Measurements from ENCODE around the gene RCSD1.

Gene RCSD1

GRCh38 chr1:167661527-167662426, 31.7 kb downstream of the RCSD1 start:
- POLR2A ChIA-PET: no interaction called here
- no peak for DNase-seq (ENCODE audit: extremely low spot score)
- CTCF ChIA-PET: interaction anchor here (0.7 to 2.8 kb wide), 4 partner anchors 8 to 62 kb away, joined by 3 to 15 read pairs (median 6); no protein-coding TSS in a partner anchor
- no peak for TF ChIP-seq CTCF (IDR thresholded peaks at IDR 0.05; ENCODE audit: control extremely low read depth, extremely low read depth, low read depth, missing control alignments)

GRCh38 chr1:167663002-167663772, 33.2 kb downstream of the RCSD1 start:
- ChIA-PET POLR2A (no interaction called here), CTCF (interaction anchor here (1.2 to 2.8 kb wide), 3 partner anchors 12 to 51 kb away, joined by 3 to 15 read pairs (median 8); no protein-coding TSS in a partner anchor)
- DNase-seq (ENCODE audit: extremely low spot score): peak; percentile 51
- TF ChIP-seq CTCF (IDR thresholded peaks at IDR 0.05; ENCODE audit: control extremely low read depth, extremely low read depth, low read depth, missing control alignments): no peak

GRCh38 chr1:167665469-167665868, 35.4 kb downstream of the RCSD1 start:
- DNase-seq (ENCODE audit: extremely low spot score): no peak
- POLR2A ChIA-PET: no interaction called here
- CTCF ChIA-PET: interaction anchor here (1.0 to 5.6 kb wide), 8 partner anchors 10 to 50 kb away, joined by 3 to 32 read pairs (median 3); no protein-coding TSS in a partner anchor
- no peak for TF ChIP-seq CTCF (IDR thresholded peaks at IDR 0.05; ENCODE audit: control extremely low read depth, extremely low read depth, low read depth, missing control alignments)

GRCh38 chr1:167666416-167666815, 36.4 kb downstream of the RCSD1 start:
- DNase-seq (ENCODE audit: extremely low spot score): no peak
- TF ChIP-seq CTCF (IDR thresholded peaks at IDR 0.05; ENCODE audit: control extremely low read depth, extremely low read depth, low read depth, missing control alignments): no peak
- CTCF ChIA-PET: interaction anchor here (1.0 to 5.6 kb wide), 7 partner anchors 9 to 48 kb away, joined by 3 to 32 read pairs (median 3); no protein-coding TSS in a partner anchor
- POLR2A ChIA-PET: no interaction called here

GRCh38 chr1:167667536-167667935, 37.5 kb downstream of the RCSD1 start:
- no peak for TF ChIP-seq CTCF (IDR thresholded peaks at IDR 0.05; ENCODE audit: control extremely low read depth, extremely low read depth, low read depth, missing control alignments)
- CTCF ChIA-PET: interaction anchor here (1.5 to 5.6 kb wide), 4 partner anchors 13 to 114 kb away, joined by 3 to 32 read pairs (median 7); partner anchors contain the start of gene CREG1
- DNase-seq (ENCODE audit: extremely low spot score): no peak
- POLR2A ChIA-PET: no interaction called here

GRCh38 chr1:167668108-167668507, 38.1 kb downstream of the RCSD1 start:
- no peak for TF ChIP-seq CTCF (IDR thresholded peaks at IDR 0.05; ENCODE audit: control extremely low read depth, extremely low read depth, low read depth, missing control alignments)
- ChIA-PET POLR2A (no interaction called here), CTCF (interaction anchor here (1.1 to 5.6 kb wide), 5 partner anchors 13 to 114 kb away, joined by 3 to 32 read pairs (median 5); partner anchors contain the start of gene CREG1)
- DNase-seq (ENCODE audit: extremely low spot score): peak; percentile 52

Measured in GM10248 (cell line).